ELF-1 (cell line): Measurements from ENCODE around the gene CENPM.
A peak's percentile ranks its signal among the peaks of the same experiment; 100 is the strongest.

ENCODE experiments used
- DNase-seq: peaks from one replicate; pipeline ENCODE4 v3.0.0-alpha.2; 2016; ENCODE audit warnings: low read depth, low spot score

Gene CENPM

DNA sequence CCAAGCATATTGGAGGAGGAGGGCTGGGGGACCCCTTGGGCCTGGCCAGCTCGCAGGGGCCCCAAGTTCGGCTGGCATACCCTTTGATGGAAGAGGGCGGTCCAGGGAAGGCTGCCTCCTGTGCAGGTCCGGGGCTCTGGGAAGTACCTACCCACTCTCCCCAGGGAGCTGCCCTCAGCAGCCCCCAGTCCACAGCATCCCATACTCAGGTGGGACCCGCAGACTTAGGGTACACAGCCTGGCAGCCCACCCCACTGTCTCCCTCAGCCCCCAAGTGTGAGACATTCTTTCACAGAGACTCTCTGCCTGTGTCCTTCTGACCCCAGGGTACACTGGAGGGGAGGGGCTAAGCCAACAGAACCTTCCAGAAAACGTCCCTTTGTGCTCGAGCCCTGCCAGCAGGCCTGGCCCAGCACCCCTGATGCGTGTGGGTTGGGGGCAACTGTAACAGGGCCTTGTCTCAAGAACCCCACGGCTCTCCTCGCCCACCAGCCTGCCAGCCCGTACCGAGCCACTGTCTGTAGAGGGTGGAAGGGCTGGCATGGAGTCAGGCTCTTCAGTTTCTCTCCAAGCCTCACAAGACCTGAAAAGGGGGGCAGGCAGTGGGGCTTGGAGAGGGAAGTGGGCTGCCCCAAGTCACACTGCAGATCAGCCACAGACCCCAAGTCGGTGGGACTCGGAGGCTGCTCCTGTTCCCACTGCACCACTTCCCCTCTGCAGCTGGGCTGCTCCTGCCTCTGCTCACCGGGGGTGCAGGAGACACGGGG, 13.4 kb downstream of the CENPM start:
- DNase-seq = no peak

DNA sequence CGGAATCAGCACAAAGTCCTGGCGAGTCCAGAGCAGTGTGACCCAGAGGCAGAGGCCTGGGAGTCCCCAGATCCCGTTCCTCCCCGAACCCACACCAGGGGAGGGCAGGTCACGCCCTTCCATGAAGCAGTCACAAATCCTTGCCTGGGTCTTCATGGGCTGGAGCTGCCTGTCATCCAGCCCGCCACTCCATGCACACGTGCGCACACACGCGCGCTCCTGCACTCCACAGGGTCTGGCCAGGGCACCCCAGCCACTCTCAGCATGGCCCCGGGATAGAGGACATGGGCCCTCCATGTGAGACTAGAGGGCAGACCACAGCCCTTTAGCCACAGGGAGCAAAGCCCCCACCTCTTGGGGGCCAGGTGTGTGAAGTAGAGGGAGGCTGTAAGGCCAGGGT, 14.6 kb downstream of the CENPM start:
- no peak for DNase-seq

DNA sequence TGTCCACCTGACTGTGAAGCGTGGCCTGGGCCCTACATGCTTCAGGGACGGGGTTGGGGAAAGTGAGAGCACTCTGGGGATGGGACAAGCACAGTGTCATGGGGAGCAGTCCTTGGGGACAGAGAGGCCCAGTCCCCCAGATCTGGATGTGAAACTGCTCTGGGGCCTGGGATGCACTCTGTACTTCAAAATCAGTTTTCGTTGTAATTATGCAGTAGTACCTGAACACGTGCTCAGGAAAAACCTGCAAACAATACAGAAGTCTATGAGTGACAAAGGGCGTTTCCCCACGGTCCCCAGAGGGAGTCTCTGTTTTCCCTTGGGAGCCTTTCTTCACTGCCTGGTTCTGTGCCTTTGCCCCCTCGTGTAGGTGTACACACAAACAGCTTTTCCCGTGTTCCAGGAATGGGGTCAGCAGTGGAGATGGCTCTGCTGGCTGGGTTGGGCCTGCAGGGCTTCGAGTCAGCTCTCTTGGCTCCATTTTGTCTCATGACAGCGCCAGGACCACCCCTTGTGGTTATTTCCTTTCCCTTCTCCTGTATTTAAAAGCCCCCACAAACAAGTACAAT, 15.2 kb downstream of the CENPM start:
- DNase-seq = no peak

DNA sequence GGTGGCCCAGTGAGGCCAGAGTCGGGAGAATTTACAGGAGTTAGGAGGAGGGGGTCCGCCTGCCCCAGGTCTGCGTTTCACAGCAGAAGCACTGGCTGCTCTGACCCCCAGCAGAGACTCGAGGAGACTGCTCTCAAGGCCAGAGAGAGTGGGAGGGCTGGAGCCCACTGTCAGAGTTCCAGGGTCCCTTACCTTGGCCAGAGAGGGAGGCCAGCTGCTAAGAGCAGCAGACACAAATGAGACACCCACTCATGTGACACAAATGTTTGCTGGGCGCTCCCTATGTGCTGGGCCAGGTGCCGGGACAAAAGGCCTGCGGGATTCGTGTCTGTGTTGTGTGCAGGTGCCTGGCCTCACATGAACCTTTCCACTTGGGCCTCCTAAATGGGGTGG, 17.5 kb downstream of the CENPM start:
- no peak for DNase-seq

DNA sequence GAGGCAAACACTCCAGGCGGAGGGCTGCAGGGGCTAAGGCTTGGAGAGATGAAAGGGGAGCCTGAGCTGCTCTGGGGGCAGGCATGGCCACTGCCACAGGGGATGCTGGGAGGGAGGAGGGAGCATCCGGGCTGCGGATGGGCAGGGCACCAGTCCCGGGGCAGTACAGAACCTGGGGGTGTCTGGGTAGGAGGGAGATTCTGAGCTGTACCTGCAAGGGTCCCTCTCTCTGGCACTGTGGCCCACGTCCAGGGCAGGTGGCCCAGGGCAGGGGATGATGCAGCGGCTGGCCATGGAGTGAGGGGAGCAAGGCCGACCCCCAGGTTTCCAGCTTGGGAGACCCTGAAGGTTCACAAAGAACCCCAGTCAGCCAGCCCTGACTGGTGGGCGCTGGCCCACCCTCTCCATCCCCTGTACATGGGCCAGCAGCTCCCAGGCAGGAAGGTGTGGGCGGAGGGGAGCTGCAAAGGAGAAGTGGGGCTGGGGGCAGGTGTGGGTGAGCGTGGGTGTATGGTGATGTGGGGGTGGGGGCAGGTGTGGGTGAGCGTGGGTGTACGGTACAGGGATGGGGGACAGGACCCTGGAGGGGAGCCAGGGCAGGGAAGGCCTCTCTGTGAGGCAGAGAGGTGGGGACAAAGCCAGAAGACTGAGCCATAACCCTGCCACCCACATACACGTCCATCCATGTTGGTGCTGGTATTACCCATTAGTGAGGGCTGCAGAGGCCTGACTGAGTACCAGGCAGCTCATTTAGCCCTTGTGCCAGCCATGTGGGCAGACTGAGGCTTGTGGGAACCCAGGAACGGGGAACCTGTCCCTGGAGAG, 18.1 kb downstream of the CENPM start:
- DNase-seq = no peak

DNA sequence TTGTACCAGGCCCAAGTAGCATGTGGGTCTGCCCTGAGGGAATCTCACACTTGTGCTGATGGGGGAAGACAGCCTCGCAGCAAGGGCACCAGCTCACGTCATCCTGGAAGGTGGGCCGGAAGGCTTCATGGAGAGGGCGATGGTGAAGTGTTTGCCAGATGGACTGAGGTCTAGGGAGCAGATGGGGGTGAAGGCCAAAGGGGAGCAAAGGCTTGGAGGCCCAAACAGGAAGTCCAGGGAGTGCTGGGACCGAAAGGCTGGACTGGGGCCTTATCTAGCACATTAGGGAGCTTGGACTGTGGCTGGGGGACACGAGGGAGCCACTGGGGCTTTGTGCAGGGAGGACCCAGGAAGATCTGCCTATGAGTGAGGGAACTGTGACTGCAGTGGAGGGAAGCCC, 19.1 kb downstream of the CENPM start:
- peak; percentile 49 for DNase-seq

DNA sequence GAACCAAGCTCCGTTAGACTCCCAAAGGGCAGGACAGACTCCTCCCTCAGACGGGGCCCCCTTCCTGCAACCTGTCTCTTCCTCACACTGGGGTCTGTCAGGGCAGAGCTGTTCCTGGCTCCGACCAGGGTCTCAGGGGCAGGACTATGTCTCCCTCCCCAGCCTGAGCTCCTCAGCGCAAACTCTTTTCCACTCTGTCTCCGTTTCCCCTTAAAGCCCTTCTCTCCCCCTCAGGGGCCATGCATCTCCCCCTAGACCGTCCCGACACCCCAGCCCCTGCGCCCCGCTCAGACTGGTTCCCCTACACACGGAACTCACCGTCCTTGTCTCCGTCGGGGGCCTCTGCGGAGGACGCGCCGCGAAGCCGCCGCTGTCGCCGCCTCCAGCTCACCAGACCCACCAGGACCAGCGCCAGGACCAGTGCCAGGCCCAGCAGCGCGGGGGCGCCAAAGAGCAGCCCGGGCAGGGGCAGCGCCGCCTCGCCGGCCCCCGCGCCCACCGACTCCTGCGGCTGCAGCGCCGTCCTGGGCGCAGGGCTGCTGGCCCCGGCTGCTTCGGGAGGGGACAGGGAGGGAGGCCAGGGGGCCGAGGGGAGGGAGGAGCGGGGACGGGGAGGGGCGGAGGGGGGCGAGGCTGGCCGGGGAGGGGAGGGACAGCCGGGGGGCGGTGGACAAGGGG, 21.0 kb downstream of the CENPM start:
- DNase-seq = peak; percentile 89

DNA sequence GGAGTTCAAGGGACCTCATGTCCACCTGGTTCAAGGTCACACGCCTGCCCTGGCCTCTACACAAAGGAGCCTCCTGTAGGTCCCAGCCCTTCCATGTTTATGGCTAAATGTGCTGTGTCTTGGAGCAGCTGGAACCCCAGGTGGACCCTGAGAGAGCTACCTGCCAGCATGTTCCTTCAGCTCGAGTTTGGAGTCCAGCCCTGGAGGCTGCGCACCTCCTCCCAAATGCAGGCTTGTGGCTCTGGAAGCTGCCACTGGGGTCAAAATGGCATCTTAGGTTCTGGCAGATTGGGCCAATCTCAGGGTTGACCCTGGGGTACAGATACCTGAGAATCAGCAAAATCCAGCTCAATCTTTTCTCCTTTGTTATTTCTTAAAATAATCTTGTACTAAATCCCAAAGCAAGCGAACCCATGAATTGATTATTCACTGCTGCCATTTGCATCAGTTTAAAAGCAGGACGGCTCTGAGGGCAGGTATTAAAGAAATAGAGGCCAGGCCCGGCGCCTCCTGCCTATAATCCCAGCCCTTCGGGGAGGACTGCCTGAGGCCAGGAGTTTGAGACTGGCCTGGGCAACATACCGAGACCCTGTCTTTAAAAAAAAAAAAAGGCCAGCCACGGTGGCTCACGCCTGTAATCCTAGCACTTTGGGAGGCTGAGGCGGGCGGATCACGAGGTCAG, 23.2 kb downstream of the CENPM start:
- no peak for DNase-seq

DNA sequence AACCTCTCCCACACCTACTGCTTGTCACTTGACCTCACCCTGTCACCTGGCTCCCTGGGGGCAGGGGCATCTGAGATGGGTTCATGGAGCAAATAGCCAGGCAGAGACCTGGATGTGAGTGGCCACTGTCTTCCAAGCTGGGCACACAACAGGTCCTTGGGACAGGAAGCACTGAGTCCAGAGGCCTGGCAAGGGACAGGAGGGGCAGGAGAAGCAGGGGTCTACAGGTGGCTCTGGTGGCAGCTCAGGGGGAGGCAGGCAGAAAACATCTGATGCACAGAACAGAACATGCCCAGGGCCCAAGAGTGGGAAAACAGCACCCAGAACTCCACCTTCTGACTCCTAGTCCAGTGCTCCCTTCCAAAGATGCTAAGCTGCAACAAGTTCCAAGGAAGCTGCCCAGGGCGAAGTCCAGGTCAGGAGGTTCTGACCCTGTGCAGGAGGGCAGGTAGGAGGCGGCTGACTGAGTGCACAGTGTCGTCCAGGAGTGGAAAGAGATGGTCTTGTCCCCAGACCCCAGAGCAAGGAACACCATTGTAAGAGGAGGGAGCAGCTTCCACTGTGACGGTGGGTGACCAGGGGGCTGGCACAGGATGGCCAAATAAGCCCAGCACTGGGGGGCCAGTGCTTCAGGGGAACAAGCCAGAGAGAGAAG, 23.9 kb downstream of the CENPM start:
- DNase-seq = no peak

DNA sequence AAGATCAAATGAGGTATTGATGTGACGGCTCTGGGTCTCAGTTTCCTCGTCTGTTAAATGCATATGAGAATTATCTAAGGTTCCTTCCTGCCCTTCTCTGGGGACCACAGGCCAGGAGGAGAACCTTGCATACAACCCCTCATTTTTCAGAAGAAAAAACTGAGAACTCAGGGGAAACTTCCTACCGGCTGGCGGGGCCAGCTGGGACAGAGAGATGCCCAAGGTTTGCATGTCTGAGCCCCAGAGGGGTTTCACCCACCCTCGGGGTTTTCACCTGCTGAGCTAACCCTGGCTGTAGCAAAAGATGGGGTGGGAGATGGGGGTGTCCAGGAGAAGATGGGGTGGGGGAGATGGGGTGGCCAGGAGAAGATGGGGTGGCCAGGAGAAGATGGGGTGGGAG, 24.6 kb downstream of the CENPM start:
- DNase-seq = no peak

DNA sequence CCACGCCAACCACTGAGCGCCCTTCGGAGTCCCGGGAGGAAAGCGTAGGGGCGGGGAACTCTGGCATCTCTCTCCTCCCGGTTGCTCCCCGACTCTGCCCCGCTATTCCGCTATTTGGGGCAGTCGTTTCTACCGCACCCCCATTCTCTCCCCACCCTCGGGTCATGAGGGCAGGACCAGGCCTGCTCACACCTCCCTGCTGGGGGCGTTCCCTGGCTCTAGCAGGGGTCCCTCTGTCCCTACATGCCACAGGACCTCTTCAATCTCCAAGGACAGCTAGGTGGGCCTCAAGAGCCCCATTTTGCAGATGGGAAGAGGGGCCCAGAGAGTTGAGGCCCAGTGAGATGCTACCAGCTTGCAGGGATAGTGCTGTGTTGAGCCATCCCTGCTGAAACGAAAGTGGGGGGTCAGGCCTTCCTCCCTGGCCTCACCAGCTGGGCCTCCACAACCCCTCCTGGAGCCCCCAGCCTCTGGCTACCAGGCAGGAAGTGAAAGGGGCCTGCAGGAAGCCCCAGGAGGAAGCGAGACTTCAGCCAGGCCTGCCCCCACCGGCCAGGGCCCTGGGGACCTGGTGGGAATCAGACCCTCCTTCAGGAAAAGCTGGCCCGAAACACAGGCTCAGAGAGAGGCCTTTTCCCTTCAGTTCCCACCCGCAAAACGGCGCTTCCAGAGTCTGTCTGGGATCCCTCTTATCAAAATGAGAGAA, 26.5 kb downstream of the CENPM start:
- no peak for DNase-seq

DNA sequence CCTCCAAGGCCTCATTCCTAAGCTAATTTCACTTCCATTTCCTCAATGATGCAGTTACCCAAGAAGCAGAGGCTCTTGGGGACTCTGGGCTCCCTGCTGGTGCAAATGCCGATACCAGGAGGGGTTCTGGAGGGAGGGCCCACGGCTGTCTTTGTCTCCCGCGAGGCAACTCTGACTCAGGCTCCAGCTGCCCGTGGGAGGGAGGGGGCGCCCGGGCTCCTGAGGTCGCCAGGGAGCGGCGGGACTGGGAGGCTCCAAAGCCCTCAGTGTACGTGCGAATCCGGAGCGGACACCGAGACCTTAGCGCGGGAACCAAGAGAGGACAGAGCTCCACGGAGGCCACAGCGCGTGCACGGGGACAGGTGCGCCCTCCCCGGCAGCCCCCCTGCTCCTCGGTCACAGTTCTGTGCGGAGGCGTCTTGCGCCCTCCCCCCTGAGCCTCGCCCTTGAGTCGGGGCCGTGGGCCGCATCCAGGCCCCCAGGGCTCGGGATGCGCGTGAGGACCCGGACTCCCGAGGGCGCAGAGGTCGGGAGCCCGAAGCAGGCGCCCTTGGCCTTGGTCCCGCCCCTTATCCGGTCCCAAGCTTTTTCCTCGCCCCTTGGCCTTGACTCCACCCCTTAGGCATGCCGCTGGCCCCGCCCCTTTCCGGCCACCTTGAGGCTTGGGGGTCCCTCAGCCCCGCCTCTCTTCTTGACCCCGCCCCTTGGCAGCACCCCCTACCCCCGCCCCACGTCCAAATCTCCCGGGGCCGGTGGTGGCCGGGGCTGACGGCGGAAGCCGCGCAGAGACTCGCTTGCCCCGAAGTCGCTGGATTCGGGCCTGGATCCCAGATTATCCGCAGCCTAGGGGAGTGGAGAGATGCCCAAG, 27.4 kb downstream of the CENPM start:
- DNase-seq = peak; percentile 31

DNA sequence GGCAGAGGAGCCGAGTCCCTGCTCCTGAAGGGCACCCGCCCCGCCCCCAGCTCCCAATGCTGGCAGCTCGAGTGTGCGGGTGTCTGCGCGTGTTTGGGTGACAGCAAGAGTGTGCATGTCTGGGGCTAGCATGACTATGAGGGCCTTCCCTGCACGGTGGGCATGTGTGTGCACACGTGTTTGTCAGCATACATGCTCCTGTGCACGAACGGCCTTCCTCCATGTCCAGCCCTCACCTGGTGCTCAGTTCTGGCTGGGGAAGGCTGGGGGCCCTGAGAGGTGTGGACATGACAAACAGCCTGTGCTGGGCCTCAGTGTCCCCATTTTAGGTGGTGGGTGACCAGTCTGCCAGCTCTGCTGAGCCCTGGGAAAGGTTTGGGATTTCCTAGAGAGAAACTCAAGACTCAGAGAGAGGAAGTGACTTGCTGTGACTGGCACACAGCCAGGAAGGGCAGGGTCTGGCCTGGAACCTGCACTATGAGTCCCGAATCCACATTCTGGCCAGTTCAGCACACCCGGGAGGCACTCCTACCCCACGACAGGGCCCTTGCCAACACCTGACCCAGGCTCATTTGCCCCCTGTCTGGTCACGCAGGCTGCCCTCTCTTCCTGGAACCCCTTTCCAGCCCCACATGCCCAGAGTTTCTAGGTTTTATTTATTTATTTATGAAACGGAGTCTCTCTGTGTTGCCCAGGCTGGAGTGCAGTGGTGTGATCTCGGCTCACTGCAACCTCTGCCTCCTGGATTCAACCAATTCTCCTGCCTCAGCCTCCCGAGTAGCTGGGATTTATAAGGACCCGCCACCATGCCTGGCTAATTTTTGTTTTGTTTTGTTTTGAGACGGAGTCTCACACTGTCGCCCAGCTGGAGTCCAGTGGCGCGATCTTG, 28.8 kb downstream of the CENPM start:
- no peak for DNase-seq

DNA sequence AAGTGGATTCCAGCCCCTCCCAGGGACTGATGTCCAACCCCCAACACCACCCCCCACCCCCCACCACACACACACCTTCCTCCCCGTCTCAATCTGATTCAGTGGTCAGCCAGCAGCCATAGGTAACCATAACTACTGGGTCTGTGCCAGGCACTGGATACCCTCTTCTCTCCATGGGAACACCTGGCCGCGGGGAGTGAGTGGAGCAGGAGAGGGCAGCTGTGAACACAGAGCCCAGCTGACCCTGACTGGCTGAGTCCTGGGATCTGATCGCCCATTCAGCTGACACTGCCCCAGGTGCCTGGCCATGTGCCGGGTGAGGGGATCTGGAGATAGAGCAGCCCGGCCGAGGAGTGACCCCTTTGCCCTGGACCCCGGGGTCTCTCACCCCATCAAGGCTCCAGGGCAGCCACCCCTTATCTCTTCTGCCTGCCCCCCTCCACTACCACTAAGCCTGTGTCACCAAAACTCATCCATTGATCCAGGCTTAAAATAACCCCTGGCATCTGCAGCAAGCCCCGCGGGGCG, 29.5 kb downstream of the CENPM start:
- no peak for DNase-seq

DNA sequence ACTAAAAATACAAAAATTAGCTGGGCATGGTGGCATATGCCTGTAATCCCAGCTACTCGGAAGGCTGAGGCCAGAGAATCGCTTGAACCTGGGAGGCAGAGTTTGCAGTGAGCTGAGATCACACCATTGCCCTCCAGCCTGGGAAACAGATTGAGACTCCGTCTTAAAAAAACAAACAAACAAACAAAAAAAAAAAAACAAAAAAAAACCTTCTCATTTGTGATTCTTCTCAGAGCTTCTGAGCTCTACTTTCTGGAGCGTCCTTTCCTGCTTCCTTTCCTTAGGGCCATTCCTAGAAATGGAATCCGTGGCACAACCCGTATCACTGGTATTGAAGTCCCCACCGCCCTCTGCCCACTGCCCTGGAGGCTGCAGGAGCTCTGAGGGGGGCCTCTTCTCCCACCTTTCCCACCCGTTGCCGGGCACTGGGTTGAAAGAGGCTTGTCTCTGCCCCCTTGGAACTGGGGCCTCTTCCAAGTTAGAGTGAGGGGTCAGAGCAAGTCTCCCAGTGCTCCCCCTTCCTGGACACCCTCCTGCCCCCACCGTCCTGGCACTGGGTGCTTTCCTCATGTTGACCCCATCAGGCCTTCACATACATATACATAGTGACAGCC, 30.1 kb downstream of the CENPM start:
- no peak for DNase-seq

DNA sequence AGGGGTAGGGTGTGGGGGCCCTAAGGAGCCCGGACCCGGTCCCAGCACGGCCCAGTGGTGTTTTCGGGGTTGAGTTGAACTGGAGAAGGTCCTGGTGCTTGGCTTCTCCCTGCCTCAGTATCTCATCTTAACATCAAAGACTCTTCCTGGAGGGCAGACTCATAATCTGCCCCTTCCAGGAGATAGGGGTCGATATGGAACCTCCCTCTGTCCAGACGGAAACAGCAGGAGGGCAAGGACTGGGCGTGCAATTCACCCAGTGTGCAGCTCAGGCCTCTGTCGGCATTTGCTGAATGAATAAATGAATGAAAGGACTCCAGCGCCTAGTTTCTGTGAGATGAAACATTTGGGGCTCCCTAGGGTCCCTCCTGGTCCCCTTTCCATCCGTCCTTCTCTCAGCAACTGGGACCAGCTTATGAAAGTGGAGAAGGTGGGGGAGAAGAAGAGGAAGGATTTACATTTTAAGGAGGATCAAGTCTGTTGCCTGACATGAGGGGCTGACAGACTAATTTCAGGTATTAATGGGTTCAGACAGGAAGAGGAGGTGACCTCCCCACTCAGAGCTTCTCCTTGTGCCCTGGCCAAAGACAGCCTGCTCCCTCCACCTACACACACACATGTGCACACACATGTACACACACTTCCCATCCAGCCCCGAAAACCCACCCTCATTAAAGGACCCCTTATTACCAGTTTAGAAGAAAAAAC, 31.0 kb downstream of the CENPM start:
- no peak for DNase-seq
